Measurements from ENCODE around the gene APOL5.

Gene APOL5

DNA sequence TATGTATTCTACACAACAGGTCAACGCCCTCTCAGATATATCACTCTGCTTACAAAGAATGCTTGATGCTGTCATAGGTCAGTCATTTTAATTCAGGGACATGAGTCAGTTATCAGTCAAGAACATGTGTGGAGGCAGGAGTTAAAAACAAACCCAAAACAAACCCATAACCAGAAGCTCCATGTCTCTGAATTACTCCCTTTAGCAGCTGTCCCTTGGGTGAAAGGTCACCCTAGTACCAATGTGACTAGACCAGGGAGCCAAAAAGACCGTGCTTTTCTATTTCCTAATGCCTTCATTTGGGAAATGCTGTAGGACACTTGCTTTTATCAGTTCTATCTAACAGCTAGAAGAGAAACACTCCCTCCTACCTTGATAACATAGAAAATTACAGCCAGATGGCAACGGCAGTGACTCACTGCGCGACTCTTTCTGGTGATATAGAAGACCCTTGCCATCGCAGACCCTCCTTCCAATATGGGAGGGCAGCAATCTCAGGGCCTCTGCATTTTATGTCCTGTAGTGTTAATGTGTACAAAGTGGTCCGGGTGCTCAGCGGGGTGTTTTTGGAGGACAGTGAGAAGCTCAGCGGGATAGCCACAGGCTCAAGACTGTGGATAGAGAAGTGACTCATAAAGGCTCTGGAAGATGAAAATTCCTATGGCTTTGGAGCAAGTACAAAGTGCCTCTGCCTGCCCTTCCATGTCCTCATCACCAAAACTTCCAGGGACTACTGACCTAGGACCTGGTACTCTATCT is 24.8 kb downstream of the APOL5 start:
- DNase-seq (ENCODE audit: low spot score) = peak; percentile 48

DNA sequence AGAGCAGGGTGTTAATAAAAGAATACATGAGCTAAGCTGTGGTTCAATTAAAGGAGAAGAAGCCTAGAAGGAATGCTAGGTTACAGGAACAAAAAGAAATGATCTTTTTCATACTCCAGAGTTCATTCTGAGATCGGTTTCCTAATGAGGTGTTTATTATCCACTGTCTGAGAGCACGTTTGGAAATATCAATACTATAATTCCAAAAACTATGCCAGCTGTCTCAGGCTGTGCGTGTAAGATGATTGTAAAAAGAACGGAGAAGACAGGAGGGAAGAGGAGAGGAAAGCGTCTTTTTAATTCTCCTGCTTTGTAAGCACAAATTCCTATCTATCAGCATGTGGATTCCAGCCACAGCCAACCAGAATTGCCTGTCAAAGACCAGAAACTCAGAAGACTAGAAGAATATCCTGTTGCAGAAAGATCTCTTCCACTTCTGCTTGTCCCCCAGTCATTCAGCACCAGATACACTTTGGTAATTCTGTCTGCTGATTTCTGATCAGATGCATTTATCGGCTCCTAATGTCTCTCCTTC is 25.7 kb downstream of the APOL5 start:
- no peak for DNase-seq (ENCODE audit: low spot score)

GRCh38 chr22:35746248-35746647 is 28.6 kb downstream of the APOL5 start:
- no peak for DNase-seq (ENCODE audit: low spot score)

- DNase-seq (ENCODE audit: low spot score) = peak; percentile 27
These were observed 29.5 kb downstream of the APOL5 start for GRCh38 chr22:35746946-35747703.

- DNase-seq (ENCODE audit: low spot score) = no peak
These were observed 32.1 kb downstream of the APOL5 start for GRCh38 chr22:35749808-35750207.

DNA sequence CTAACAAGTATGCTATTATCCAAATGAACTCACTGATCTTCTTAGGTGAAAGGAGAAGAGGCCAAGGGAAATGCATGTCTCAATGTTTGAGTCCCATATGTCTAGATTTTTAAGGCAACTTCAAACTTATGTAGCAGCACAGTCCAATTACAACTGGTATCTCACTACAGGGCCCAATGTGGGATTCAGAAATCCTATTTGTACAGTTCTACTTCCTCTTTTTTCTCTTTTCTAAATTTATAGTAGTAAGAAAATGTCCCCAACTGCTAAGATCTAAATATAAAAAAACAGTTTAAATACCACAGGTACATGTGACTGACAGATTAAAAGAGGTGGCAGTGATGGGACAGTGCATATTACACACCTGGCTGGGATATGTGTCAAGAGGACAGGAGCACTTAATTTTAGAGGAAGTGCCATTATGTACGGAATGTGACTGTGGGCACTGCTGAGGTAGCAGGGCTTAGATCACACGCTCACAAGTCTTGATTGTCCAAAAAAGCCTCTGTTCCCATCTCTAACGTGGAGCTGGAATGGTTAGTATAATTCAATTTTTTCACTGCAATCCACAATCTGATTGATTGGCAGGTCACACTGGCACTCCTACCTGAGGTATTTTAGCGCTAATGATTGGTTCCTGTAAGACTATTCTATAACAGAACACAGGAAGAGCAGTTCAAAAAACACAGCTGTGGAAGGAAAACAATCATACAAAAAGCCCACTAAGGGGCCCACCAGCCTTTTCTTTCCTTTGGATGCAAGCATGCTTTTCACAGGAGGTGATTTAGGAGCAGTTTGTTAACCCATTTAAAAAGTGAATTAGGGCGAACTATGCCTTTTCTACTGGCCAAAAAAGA is 34.6 kb downstream of the APOL5 start:
- no peak for DNase-seq (ENCODE audit: low spot score)

DNA sequence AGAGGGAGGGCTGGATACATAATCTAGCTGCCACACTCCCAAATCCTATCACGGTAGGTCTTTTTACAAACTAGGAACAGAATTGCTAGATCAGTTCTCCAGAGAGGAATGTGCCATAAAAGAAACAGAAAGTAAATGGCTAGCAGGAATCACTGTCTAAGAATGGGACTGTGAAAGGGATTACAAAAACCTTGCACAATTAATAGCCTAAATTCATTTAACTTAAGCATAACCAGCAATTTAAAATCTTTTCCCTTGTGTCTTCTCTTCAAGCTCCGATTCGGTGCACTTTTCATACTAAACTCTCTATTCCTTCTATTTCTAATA is 35.2 kb downstream of the APOL5 start:
- DNase-seq (ENCODE audit: low spot score) = no peak

- DNase-seq (ENCODE audit: low spot score) = no peak
These were observed 37.1 kb downstream of the APOL5 start for GRCh38 chr22:35754761-35755160.

DNA sequence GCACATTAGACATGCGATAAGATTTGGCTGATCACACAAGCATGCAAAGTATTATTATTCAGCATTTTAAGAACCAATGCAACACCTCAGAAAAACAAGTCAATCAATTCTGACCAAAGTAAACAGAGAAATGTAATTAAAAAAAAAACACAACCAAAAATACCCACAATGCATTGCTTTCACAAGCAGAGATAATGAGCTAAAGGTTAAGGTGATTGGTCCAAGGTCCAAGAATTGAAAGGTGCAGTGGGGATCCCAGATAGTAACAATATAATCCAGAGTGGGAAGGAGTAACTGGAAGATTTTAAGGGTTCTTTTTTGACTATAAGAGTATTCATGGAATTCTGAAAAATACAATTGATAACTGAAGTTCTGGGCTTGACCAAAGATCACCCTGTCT is 39.0 kb downstream of the APOL5 start:
- no peak for DNase-seq (ENCODE audit: low spot score)

- no peak for DNase-seq (ENCODE audit: low spot score)
These were observed 40.7 kb downstream of the APOL5 start for GRCh38 chr22:35758394-35758793.

- no peak for DNase-seq (ENCODE audit: low spot score)
These were observed 43.4 kb downstream of the APOL5 start for GRCh38 chr22:35761037-35761436.

DNA sequence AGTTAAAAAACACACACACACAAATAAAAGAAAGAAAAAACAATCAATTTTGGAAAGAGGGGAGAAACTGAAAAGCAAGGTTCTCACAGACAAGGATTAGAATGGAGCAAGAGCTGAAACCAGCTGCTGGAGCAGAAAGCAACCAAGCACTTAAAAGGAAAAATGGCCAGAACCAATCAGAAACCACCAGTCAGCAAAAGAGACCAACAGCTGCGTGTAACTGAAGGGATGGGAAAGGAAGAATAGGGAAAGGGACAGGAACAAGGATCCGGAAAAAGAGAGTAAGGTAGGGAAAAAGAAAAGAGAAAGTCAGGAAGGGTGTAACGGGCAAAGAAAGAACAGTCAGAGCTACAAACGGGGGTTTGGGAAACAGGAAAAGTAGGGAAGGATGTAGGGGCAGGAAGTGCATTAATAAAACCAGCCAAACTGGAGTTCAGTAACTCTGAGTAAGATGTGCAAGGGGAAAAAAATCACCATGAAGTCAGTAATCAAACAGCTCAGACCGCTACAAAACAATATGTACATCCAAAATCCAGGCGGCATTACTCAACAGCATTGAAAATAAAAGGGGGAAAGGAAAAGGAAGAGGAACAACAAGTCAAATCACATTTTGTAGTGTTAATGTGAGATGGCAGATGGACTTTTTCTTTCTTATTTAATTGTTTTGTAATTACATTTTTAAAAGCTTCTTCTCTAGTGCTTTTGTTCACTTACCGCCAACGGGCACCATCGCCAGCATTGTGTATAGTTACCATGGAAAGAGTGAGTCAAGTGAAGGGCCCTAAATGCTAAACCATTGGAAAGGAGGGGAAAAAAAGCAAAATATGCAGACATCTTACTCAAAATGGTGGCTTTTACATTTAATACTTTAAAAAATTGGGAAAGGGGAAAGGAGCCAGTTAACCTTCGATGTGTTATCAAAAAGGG is 49.2 kb downstream of the APOL5 start:
- no peak for DNase-seq (ENCODE audit: low spot score)

GRCh38 chr22:35769974-35770373 is 52.3 kb downstream of the APOL5 start:
- DNase-seq (ENCODE audit: low spot score) = no peak

DNA sequence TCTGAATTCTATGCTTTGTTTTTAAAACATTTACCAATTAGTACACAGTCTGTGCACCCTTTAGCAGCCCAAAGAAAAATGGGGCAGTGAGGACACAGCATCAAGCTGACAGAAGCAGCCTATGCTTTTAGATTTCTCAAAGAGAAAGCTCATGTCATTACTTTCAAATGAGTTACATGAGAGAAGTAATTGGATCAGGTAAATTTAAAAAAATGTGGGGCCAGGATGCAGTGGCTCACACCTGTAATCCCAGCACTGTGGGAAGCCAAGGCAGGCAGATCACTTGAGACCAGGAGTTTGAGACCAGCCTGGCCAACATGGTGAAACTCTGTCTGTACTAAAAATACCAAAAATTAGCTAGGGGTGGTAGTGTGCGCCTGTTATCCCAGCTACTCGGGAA is 57.7 kb downstream of the APOL5 start:
- DNase-seq (ENCODE audit: low spot score) = no peak

DNA sequence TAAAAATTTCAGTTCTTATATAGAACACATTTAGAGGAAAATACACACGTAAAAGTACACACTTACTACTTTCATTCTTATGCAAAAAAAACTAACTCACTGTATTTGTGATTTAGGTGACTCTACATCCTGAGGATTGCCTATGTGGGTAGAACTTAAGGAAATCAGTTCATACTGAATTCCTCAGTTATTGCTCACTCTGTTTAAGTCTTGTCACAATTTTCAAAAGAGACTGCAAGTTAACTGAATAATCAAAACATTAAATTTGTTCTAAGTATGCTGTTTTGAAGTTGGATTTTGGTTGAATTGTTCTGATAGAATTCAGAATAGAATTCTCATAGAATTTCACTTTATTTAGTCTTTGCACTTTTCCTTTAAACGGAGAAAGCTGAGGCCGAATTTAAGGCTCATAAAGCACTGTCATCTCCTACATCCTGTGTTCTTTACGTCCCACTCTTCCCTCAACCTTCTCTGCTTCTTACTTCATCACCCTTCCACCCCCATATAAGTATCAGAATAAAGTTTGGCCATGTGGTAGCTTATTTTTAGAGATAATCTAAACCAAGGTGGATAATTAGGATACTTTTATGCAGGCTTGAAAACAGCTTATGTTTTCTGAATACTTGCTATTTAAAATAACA is 59.8 kb downstream of the APOL5 start:
- peak; percentile 41 for DNase-seq (ENCODE audit: low spot score)

Measured in hepatic stellate cell (primary cell).